HepG2 (cell line): ENCODE data around the gene SPAG9. TPM values are rescaled to one million over a fixed set of nuclear protein-coding genes. Genes with fewer than 3 reads are reported as not detected.
A peak's percentile ranks its signal among the peaks of the same experiment; 100 is the strongest.

Experiments
- FOXA3 ChIP-seq: IDR thresholded peaks from 2 replicates; pipeline ENCODE4 v1.6.1; 2016; ENCODE audit warnings: missing genetic modification reagents, missing compliant biosample characterization
- FOXC1 ChIP-seq: sonication (generic); formaldehyde crosslinking; IDR thresholded peaks from 2 replicates; pipeline ENCODE4 v1.8.0; 2022; ENCODE audit warnings: mild to moderate bottlenecking, missing genetic modification reagents, borderline replicate concordance
- GLI4 ChIP-seq: sonication (generic); formaldehyde crosslinking; IDR thresholded peaks from 2 replicates; pipeline ENCODE4 v1.5.1; 2020; ENCODE audit warnings: missing genetic modification reagents, mild to moderate bottlenecking, moderate library complexity, borderline replicate concordance
- HMGXB3 ChIP-seq: sonication (generic); formaldehyde crosslinking; IDR thresholded peaks from 2 replicates; pipeline ENCODE4 v1.4.0; 2020; ENCODE audit warnings: missing genetic modification reagents, borderline replicate concordance
- KLF16 ChIP-seq, 2 experiments: sonication (generic) in 1 of 2; formaldehyde crosslinking in 1 of 2; IDR thresholded peaks; 2 replicates each; pipeline versions ENCODE4 v1.6.1 to v1.8.0; 2016 to 2023; ENCODE audit warnings: missing genetic modification reagents in 2 of 2, missing compliant biosample characterization in 1 of 2
- MAZ ChIP-seq, 2 experiments: sonication (generic) in 1 of 2; formaldehyde crosslinking in 1 of 2; IDR thresholded peaks; 2 replicates each; pipeline versions ENCODE4 v1.5.0 to v1.6.1; 2012 to 2020; ENCODE audit warnings: low read depth in 2 of 2, mild to moderate bottlenecking in 2 of 2, borderline replicate concordance in 1 of 2, improper control_type of control experiment in 1 of 2, low read length in 1 of 2, missing genetic modification reagents in 1 of 2, moderate library complexity in 1 of 2
- NFYB ChIP-seq: sonication (generic); formaldehyde crosslinking; IDR thresholded peaks from 2 replicates; pipeline ENCODE4 v1.4.0; 2020; ENCODE audit warnings: missing genetic modification reagents
- SMAD1 ChIP-seq: sonication (generic); formaldehyde crosslinking; IDR thresholded peaks from 2 replicates; pipeline ENCODE4 v1.4.0; 2020; ENCODE audit warnings: missing genetic modification reagents, low read depth, mild to moderate bottlenecking, borderline replicate concordance
- WIZ ChIP-seq: sonication (generic); formaldehyde crosslinking; IDR thresholded peaks from 2 replicates; pipeline ENCODE4 v1.5.1; 2020; ENCODE audit warnings: mild to moderate bottlenecking, missing genetic modification reagents
- XRCC5 ChIP-seq: fragments of 200-400 bp; formaldehyde crosslinking; optimal IDR thresholded peaks from 2 replicates; pipeline ENCODE3; 2017; ENCODE audit warnings: mild to moderate bottlenecking, low read length
- ZBTB20 ChIP-seq: sonication (generic); formaldehyde crosslinking; IDR thresholded peaks from 2 replicates; pipeline ENCODE4 v1.8.1; 2023; ENCODE audit warnings: missing genetic modification reagents, low read depth, mild to moderate bottlenecking, borderline replicate concordance
- ZNF34 ChIP-seq: sonication (generic); formaldehyde crosslinking; IDR thresholded peaks from 2 replicates; pipeline ENCODE4 v1.4.0; 2020; ENCODE audit warnings: mild to moderate bottlenecking, missing genetic modification reagents, borderline replicate concordance
- ZNF768 ChIP-seq: sonication (generic); formaldehyde crosslinking; IDR thresholded peaks from 2 replicates; pipeline ENCODE4 v1.4.0; 2020; ENCODE audit warnings: missing genetic modification reagents
- polyA plus RNA-seq, 8 experiments: library from polyadenylated mRNA; depleted of rRNA in 3 of 8; stranded (reverse) in 7 of 8; unstranded in 1 of 8; fragments of >200 nt; fragmentation: Illumina TruSeq in 4 of 8; extraction: Trizol in 4 of 8; gene quantifications; 2 replicates each; pipeline versions ENCODE4 v1.2.1 to v1.2.3, GENCODE V29; 2011 to 2016; ENCODE audit warnings: low read depth in 4 of 8, missing spikeins in 1 of 8, mixed read lengths in 1 of 8; ENCODE audit not compliant: insufficient read depth in 1 of 8
- total RNA-seq, 5 experiments: library from RNA; depleted of rRNA; stranded (reverse); fragments of >200 nt; fragmentation: Illumina TruSeq; extraction: Trizol; gene quantifications; 2 replicates each; pipeline ENCODE4 v1.2.3, GENCODE V29; 2016; ENCODE audit warnings: low read depth in 1 of 5
- TF ChIP-seq, protein P1 (sequence below): sonication (generic); formaldehyde crosslinking; IDR thresholded peaks from 2 replicates; pipeline ENCODE4 v1.8.0; 2022; ENCODE audit warnings: mild to moderate bottlenecking, missing genetic modification reagents
- TF ChIP-seq, protein P2 (sequence below): IDR thresholded peaks from 2 replicates; pipeline ENCODE4 v1.6.1; 2018; ENCODE audit warnings: missing genetic modification reagents
- TF ChIP-seq, protein P3 (sequence below): IDR thresholded peaks from 2 replicates; pipeline ENCODE4 v1.6.1; 2012; ENCODE audit warnings: low read length, improper control_type of control experiment

The SPAG9 gene
- total and polyA plus RNA-seq, 2 of the 13 experiments (the other 11 are each of a cell fraction or from before 2014, with no cell fraction given): 43.2 to 78.6 TPM

DNA sequence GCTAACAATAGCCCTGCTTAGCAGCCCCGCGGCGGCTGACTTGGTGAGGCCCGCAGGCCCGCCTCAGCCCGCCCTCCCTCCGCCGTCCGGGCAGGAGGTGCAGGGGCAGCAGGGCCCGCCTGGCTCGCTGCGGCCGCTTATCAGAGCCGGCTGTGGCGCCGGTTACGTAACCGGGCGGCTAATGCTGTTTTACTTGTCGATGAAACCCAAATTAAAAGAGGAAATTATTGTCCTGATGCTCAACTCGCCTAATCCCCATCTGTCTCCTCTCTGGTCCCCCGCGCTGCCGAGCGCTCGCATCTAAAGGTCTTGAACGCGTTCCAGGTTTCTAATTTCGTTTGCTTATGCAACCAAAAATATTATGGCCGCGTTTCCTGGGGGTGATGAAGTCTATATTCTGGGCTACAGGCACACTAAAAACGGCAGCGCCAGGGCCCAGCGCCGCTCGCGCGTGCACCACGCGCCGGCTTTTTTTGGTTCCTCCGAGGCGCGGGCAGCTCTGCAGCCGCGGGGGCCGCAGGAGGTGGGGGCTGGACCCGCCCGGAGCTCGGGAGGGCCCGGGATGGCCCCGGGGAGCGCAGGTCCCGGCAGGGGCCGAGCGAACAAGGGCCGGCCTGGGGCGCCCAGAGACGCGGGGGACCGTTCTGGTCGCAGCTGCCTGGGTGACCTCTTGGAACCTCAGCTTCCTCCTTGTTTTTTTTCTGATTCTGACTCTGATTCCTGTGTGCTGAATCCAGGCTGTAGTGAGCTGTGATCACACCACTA is 189.3 kb downstream of the SPAG9 start (continued):
- TF ChIP-seq, protein P1, sequence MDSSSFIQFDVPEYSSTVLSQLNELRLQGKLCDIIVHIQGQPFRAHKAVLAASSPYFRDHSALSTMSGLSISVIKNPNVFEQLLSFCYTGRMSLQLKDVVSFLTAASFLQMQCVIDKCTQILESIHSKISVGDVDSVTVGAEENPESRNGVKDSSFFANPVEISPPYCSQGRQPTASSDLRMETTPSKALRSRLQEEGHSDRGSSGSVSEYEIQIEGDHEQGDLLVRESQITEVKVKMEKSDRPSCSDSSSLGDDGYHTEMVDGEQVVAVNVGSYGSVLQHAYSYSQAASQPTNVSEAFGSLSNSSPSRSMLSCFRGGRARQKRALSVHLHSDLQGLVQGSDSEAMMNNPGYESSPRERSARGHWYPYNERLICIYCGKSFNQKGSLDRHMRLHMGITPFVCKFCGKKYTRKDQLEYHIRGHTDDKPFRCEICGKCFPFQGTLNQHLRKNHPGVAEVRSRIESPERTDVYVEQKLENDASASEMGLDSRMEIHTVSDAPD (CRISPR knock-in tag): no peak
- TF ChIP-seq, protein P2, sequence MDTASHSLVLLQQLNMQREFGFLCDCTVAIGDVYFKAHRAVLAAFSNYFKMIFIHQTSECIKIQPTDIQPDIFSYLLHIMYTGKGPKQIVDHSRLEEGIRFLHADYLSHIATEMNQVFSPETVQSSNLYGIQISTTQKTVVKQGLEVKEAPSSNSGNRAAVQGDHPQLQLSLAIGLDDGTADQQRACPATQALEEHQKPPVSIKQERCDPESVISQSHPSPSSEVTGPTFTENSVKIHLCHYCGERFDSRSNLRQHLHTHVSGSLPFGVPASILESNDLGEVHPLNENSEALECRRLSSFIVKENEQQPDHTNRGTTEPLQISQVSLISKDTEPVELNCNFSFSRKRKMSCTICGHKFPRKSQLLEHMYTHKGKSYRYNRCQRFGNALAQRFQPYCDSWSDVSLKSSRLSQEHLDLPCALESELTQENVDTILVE (CRISPR knock-in tag): peak; percentile 73
- TF ChIP-seq WIZ (CRISPR knock-in tag) (peak; percentile 64; the same call in 1 of the 2 replicates), XRCC5 (no peak), FOXC1 (CRISPR knock-in tag) (peak; percentile 77; the same call in 1 of the 2 replicates), MAZ (IDR thresholded peaks at IDR 0.05; ENCODE audit: borderline replicate concordance, low read depth, low read length) (peak; percentile 50; the same call in 1 of the 2 replicates), MAZ (CRISPR knock-in tag; IDR thresholded peaks at IDR 0.05; ENCODE audit: low read depth) (peak; percentile 84), NFYB (CRISPR knock-in tag) (no peak), ZBTB20 (0 out of 2 replicates have a peak, but pooled peaks have one; percentile 11), FOXA3 (CRISPR knock-in tag) (0 out of 2 replicates have a peak, but pooled peaks have one; percentile 28), KLF16 (CRISPR knock-in tag; IDR thresholded peaks at IDR 0.05) (peak in 1 of 2 experiments; percentile 65; a peak in 2 of 4 replicates), GLI4 (no peak), SMAD1 (CRISPR knock-in tag) (no peak), ZNF768 (peak; percentile 35; the same call in 1 of the 2 replicates), ZNF34 (CRISPR knock-in tag) (no peak; the same call in 1 of the 2 replicates), HMGXB3 (CRISPR knock-in tag) (no peak)
- TF ChIP-seq, protein P3, sequence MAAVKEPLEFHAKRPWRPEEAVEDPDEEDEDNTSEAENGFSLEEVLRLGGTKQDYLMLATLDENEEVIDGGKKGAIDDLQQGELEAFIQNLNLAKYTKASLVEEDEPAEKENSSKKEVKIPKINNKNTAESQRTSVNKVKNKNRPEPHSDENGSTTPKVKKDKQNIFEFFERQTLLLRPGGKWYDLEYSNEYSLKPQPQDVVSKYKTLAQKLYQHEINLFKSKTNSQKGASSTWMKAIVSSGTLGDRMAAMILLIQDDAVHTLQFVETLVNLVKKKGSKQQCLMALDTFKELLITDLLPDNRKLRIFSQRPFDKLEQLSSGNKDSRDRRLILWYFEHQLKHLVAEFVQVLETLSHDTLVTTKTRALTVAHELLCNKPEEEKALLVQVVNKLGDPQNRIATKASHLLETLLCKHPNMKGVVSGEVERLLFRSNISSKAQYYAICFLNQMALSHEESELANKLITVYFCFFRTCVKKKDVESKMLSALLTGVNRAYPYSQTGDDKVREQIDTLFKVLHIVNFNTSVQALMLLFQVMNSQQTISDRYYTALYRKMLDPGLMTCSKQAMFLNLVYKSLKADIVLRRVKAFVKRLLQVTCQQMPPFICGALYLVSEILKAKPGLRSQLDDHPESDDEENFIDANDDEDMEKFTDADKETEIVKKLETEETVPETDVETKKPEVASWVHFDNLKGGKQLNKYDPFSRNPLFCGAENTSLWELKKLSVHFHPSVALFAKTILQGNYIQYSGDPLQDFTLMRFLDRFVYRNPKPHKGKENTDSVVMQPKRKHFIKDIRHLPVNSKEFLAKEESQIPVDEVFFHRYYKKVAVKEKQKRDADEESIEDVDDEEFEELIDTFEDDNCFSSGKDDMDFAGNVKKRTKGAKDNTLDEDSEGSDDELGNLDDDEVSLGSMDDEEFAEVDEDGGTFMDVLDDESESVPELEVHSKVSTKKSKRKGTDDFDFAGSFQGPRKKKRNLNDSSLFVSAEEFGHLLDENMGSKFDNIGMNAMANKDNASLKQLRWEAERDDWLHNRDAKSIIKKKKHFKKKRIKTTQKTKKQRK: no peak
